ENCODE measurements around the gene RBBP8NL. TPM values are rescaled to one million over a fixed set of nuclear protein-coding genes. Genes with fewer than 3 reads are reported as not detected.
A peak's percentile ranks its signal among the peaks of the same experiment; 100 is the strongest.

RBBP8NL gene
- total RNA-seq, 1 experiment from 2014 or later: not detected

- Histone ChIP-seq H3K36me3 (ENCODE audit: insufficient read depth, low read length) (no peaks in the 10 kb centered on the region), H3K79me2 (ENCODE audit: low read length) (no peaks in the 10 kb centered on the region), H3K9ac (ENCODE audit: low read length) (no peak overlapping the region), H3K4me1 (ENCODE audit: low read length) (no peaks in the 10 kb centered on the region), H3K9me2 (replicated peaks; ENCODE audit: insufficient read depth, low read length) (no peaks in the 10 kb centered on the region), H4K20me1 (ENCODE audit: insufficient read depth, low read depth, low read length) (peaks cover 5% of the 10 kb centered on the region; the same call in 1 of the 2 replicates), H3K27ac (ENCODE audit: low read length) (no peak overlapping the region), H2AFZ (ENCODE audit: low read length) (no peak overlapping the region), H3K4me3 (ENCODE audit: low read length) (no peak overlapping the region), H3K4me2 (ENCODE audit: low read depth, low read length, poor library complexity, severe bottlenecking) (no peak overlapping the region), H3K9me3 (ENCODE audit: low read length) (no peaks in the 10 kb centered on the region), H3K27me3 (ENCODE audit: low read length) (no peaks in the 10 kb centered on the region)
- no peak for DNase-seq
Observed at GRCh38 chr20:62451970-62452369, 24.6 kb upstream of the RBBP8NL start.

GRCh38 chr20:62451156-62451767, 23.9 kb upstream of the RBBP8NL start:
- Histone ChIP-seq H3K36me3 (ENCODE audit: insufficient read depth, low read length) (no peaks in the 10 kb centered on the region), H3K27me3 (ENCODE audit: low read length) (no peaks in the 10 kb centered on the region), H3K9ac (ENCODE audit: low read length) (no peak overlapping the region)

GRCh38 chr20:62449951-62450691, 22.8 kb upstream of the RBBP8NL start:
- Histone ChIP-seq H3K9me3 (ENCODE audit: low read length) (no peaks in the 10 kb centered on the region), H3K9ac (ENCODE audit: low read length) (no peak overlapping the region), H4K20me1 (ENCODE audit: insufficient read depth, low read depth, low read length) (peaks cover 5% of the 10 kb centered on the region; the same call in 1 of the 2 replicates), H3K79me2 (ENCODE audit: low read length) (no peaks in the 10 kb centered on the region), H2AFZ (ENCODE audit: low read length) (no peak overlapping the region), H3K27me3 (ENCODE audit: low read length) (no peaks in the 10 kb centered on the region), H3K4me1 (ENCODE audit: low read length) (no peaks in the 10 kb centered on the region), H3K36me3 (ENCODE audit: insufficient read depth, low read length) (no peaks in the 10 kb centered on the region), H3K9me2 (replicated peaks; ENCODE audit: insufficient read depth, low read length) (no peaks in the 10 kb centered on the region), H3K4me3 (ENCODE audit: low read length) (no peak overlapping the region), H3K4me2 (ENCODE audit: low read depth, low read length, poor library complexity, severe bottlenecking) (no peak overlapping the region), H3K27ac (ENCODE audit: low read length) (no peak overlapping the region)
- no peak for DNase-seq

More at GRCh38 chr20:62451156-62451767, 23.9 kb upstream of the RBBP8NL start:
- no peak overlapping the region for H3K4me3 ChIP-seq (ENCODE audit: low read length)
- no peak overlapping the region for H3K27ac ChIP-seq (ENCODE audit: low read length)
- no peaks in the 10 kb centered on the region for H3K9me2 ChIP-seq (replicated peaks; ENCODE audit: insufficient read depth, low read length)
- no peaks in the 10 kb centered on the region for H3K79me2 ChIP-seq (ENCODE audit: low read length)
- H2AFZ ChIP-seq (ENCODE audit: low read length): no peak overlapping the region
- no peak for DNase-seq
- H4K20me1 ChIP-seq (ENCODE audit: insufficient read depth, low read depth, low read length): peaks cover 5% of the 10 kb centered on the region; the same call in 1 of the 2 replicates
- no peaks in the 10 kb centered on the region for H3K4me1 ChIP-seq (ENCODE audit: low read length)
- no peaks in the 10 kb centered on the region for H3K9me3 ChIP-seq (ENCODE audit: low read length)
- H3K4me2 ChIP-seq (ENCODE audit: low read depth, low read length, poor library complexity, severe bottlenecking): no peak overlapping the region

- Histone ChIP-seq H3K4me3 (ENCODE audit: low read length) (no peak overlapping the region), H3K4me1 (ENCODE audit: low read length) (no peaks in the 10 kb centered on the region), H3K9me2 (replicated peaks; ENCODE audit: insufficient read depth, low read length) (no peaks in the 10 kb centered on the region), H3K9ac (ENCODE audit: low read length) (no peak overlapping the region), H3K27me3 (ENCODE audit: low read length) (no peaks in the 10 kb centered on the region), H3K36me3 (ENCODE audit: insufficient read depth, low read length) (no peaks in the 10 kb centered on the region), H4K20me1 (ENCODE audit: insufficient read depth, low read depth, low read length) (peaks cover 5% of the 10 kb centered on the region; the same call in 1 of the 2 replicates), H3K27ac (ENCODE audit: low read length) (no peak overlapping the region), H3K79me2 (ENCODE audit: low read length) (no peaks in the 10 kb centered on the region), H2AFZ (ENCODE audit: low read length) (no peak overlapping the region), H3K9me3 (ENCODE audit: low read length) (no peaks in the 10 kb centered on the region), H3K4me2 (ENCODE audit: low read depth, low read length, poor library complexity, severe bottlenecking) (no peak overlapping the region)
- no peak for DNase-seq
Observed at GRCh38 chr20:62448788-62449187, 21.4 kb upstream of the RBBP8NL start.

- DNase-seq: peak; percentile 53
- Histone ChIP-seq H3K4me2 (ENCODE audit: low read depth, low read length, poor library complexity, severe bottlenecking) (no peak overlapping the region), H3K79me2 (ENCODE audit: low read length) (no peaks in the 10 kb centered on the region), H2AFZ (ENCODE audit: low read length) (no peak overlapping the region), H3K27ac (ENCODE audit: low read length) (no peak overlapping the region), H3K9ac (ENCODE audit: low read length) (no peak overlapping the region), H3K27me3 (ENCODE audit: low read length) (no peaks in the 10 kb centered on the region), H3K36me3 (ENCODE audit: insufficient read depth, low read length) (no peaks in the 10 kb centered on the region), H3K4me3 (ENCODE audit: low read length) (no peak overlapping the region), H3K9me2 (replicated peaks; ENCODE audit: insufficient read depth, low read length) (no peaks in the 10 kb centered on the region), H3K9me3 (ENCODE audit: low read length) (no peaks in the 10 kb centered on the region), H3K4me1 (ENCODE audit: low read length) (no peaks in the 10 kb centered on the region), H4K20me1 (ENCODE audit: insufficient read depth, low read depth, low read length) (peaks cover 5% of the 10 kb centered on the region; the same call in 1 of the 2 replicates)
Observed at GRCh38 chr20:62448038-62448437, 20.7 kb upstream of the RBBP8NL start.

- Histone ChIP-seq H3K79me2 (ENCODE audit: low read length) (no peaks in the 10 kb centered on the region), H3K4me2 (ENCODE audit: low read depth, low read length, poor library complexity, severe bottlenecking) (no peak overlapping the region), H3K27me3 (ENCODE audit: low read length) (no peaks in the 10 kb centered on the region), H3K36me3 (ENCODE audit: insufficient read depth, low read length) (no peaks in the 10 kb centered on the region), H3K4me1 (ENCODE audit: low read length) (no peaks in the 10 kb centered on the region), H2AFZ (ENCODE audit: low read length) (no peak overlapping the region), H4K20me1 (ENCODE audit: insufficient read depth, low read depth, low read length) (no peaks in the 10 kb centered on the region), H3K27ac (ENCODE audit: low read length) (no peak overlapping the region), H3K9me2 (replicated peaks; ENCODE audit: insufficient read depth, low read length) (no peaks in the 10 kb centered on the region), H3K9me3 (ENCODE audit: low read length) (no peaks in the 10 kb centered on the region), H3K9ac (ENCODE audit: low read length) (no peak overlapping the region), H3K4me3 (ENCODE audit: low read length) (no peak overlapping the region)
- no peak for DNase-seq
Observed at GRCh38 chr20:62446888-62447869, 19.8 kb upstream of the RBBP8NL start.

GRCh38 chr20:62446481-62446880, 19.1 kb upstream of the RBBP8NL start:
- no peak overlapping the region for H3K27ac ChIP-seq (ENCODE audit: low read length)
- no peak for DNase-seq
- no peaks in the 10 kb centered on the region for H3K9me2 ChIP-seq (replicated peaks; ENCODE audit: insufficient read depth, low read length)
- no peaks in the 10 kb centered on the region for H3K27me3 ChIP-seq (ENCODE audit: low read length)
- H3K4me3 ChIP-seq (ENCODE audit: low read length): no peak overlapping the region
- no peaks in the 10 kb centered on the region for H3K9me3 ChIP-seq (ENCODE audit: low read length)
- H3K79me2 ChIP-seq (ENCODE audit: low read length): no peaks in the 10 kb centered on the region
- no peaks in the 10 kb centered on the region for H4K20me1 ChIP-seq (ENCODE audit: insufficient read depth, low read depth, low read length)
- no peak overlapping the region for H3K4me2 ChIP-seq (ENCODE audit: low read depth, low read length, poor library complexity, severe bottlenecking)
- H3K4me1 ChIP-seq (ENCODE audit: low read length): no peaks in the 10 kb centered on the region
- H3K9ac ChIP-seq (ENCODE audit: low read length): no peak overlapping the region
- H3K36me3 ChIP-seq (ENCODE audit: insufficient read depth, low read length): no peaks in the 10 kb centered on the region
- H2AFZ ChIP-seq (ENCODE audit: low read length): no peak overlapping the region
